HG02840 (cell line): Measurements from ENCODE around the gene TIMP2.
"Not testable (repeated sequence)": the region's sequence is repeated elsewhere in the genome, so short reads cannot be mapped to it uniquely, and the experiment has no call there.

Experiments
- ATAC-seq: cut with Tn5 transposase; IDR thresholded peaks from one replicate; pipeline ENCODE4 v1.9.1; 2021; ENCODE audit warnings: mild to moderate bottlenecking, moderate library complexity, moderate number of reproducible peaks; ENCODE audit not compliant: unreplicated experiment, low FRiP score

The TIMP2 gene

GRCh38 chr17:78957128-78957527 is 31.9 kb upstream of the TIMP2 start:
- ATAC-seq = no peak

GRCh38 chr17:78956254-78956653 is 31.1 kb upstream of the TIMP2 start:
- no peak for ATAC-seq

DNA sequence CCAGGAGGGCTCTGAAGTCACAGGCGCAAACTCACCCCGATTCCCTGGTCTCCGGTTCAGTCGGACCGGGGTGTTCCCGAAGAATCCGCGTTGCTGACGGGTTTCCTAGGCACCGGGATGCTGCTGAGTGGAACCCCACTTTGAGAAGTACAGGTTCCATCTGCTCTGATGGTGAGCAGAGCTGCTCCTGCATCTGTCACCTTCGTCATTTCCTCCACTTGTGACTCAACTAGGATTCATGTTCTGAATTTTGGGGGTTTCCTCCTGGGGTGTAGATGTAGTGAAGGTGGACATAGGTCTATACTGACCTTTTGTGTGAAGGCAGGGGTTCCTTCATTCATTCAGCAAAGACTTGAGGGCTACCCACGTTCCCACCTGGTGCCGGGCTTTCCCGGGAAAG is 29.5 kb upstream of the TIMP2 start:
- ATAC-seq = no peak

DNA sequence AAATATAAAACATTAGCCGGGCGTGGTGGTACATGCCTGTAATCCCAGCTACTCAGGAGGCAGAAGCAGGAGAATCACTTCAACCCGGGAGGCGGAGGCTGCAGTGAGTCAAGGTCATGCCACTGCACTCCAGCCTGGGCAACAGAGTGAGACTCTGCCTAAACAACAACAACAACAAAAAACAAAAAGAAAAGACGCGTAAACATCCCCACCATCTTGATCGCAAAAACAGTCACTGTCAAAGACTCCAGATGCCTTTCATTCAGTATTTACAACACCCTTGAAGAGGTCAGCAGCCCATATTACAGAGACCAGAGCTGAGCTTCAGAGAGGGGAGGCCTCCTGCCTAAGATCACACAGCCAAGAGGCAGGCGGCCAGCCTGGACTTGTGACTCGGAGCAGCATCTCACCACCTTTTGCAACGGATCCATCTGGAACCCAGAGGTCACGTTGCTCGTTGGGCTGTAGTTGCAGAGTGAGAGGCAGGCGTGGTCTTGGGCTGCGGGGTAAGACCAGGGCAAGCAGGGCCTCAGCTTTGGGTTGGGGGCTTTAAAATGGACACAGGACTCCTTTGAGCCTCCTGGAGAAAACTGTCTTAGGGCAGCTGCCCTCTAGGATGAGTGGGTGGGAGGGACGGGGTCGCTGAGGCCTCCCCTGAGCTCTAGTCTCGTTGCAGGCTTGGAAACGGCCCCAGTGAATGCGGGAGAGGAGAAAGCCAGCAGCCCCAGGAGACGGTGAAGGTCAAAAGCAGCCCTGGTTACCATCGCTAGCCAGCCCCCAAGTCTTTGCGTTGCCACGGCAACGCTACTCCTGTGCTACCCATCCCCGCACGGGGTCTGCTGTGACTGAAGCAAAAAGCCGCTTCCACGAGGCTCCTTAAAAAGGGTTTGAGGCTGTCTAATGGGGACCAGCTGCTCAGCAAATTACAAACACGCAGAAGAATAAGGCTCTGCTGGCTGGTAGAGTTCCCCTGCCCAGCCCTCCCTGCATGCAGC is 28.5 kb upstream of the TIMP2 start:
- ATAC-seq = no peak

GRCh38 chr17:78952706-78953105 is 27.5 kb upstream of the TIMP2 start:
- ATAC-seq = no peak

DNA sequence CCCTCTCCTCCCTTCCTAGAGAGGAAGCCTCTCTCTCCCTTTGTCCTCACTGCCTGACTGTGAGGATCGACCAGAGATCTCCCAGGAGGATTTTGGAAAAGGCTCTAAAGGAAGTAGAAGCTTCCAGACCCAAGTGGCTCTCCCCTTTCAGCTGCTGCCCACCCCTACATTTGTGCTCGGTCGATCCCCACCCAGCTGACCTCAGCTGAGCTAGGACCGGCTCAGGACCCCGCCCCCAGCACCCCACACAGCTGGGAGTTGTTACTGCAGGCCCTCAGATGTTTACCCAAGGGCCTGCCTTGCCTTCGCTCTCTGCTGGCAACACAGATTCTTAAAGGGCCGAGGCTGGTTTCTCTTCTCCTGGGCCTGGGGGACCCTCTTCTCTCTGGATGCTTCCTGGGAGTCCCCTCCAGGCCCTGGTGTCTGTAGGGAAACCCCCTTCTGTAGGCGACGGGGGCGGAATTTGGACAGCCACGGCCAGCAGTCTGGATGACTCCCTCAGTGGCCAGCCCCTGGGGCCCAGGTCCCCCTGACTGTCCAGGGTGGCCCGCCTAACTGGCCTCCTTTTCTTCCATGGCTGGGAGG is 26.9 kb upstream of the TIMP2 start:
- no peak for ATAC-seq

DNA sequence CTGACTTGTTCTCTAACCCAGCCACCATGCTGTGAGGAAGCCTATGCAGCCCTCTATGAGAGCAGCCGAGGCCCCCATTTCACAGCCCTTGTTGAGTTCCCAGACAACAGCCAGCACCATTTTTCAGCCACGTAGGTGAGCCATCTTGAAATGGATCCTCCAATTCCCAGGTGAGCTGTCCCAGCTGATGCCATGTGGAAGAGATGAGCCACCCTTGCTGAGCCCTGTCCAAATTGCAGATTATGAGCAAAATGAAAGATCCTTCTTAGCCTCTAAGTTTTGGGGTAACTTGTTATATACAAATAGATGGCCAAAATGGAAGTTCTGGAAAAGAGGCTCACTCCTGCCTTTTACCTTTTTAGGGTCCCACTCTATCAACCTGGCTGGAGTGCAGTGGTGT is 25.7 kb upstream of the TIMP2 start:
- ATAC-seq = no peak

DNA sequence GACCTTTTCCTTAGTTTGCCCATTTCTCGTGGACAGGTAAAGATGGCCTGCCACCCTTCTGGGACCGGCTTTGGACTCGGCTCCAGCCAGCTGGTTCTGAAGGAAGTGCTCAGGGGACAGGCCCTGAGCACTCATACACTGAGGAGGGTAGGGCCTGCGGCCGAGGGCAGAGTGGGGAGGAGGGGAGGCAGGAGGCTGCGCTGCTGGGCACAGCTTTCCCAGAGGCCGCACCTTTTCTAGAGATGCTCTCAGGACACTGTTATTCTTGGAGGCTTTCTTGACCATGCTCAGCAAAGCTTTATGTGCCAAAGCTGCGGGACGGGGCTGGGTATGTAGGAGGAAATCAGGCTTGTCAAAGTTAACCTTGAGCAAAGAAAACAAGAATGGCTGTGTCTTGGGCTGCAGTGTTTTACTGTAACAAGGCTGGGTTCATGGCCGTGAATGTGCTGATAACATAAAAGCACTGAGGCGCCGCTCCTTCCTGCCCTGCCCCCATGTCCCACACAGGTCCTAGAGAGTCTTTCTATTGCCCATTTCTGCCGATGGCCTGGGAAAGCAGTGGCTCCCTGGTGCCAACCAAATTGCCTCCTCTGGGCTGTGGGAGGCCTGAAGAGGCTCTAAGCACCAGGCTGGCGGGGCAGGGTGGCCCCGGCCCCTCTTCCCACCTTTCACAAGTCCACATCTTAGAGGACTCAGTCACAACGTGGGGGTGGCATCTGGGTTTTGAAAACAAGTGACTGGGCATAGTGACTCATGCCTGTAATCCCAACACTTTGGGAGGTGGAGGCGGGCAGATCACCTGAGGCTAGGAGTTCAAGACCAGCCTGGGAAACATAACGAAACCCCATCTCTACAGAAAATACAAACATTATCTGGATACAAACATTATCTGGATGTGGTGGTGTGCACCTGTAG is 22.3 kb upstream of the TIMP2 start:
- ATAC-seq = no peak

DNA sequence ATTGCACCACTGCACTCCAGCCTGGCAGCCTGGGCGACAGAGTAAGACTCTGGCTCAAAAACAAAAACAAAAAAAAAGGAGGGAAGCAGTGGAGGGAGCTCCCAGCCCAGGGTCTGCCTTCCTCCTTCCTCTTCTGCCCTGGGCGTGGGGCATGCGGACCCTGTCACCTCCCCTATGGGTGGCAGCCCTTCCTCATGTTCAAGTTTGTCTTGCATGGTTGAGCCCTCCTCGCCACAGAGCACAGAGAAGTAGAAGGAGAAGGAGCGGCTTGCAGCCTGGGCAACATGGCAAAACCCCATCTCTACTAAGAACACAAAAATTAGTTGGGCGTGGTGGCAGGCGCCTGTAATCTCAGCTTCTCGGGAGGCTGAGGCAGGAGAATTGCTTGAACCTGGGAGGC is 21.4 kb upstream of the TIMP2 start:
- ATAC-seq = no peak

DNA sequence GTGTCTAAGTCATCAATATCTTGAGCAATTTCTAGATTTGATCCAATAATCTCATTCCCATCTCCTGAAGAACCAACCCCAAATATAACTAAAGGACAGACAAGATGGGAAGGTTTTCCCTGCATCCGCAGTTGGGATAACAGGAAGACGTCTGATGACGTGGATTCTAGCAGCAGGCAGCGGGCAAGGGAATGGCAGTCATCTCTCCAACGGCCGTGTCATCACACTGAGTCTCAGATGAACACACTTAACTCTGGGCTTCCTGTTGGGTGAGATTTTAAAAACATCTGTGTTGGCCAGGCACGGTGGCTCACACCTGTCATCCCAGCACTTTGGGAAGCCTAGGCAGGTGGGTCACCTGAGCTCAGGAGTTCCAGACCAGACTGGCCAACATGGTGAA is 20.9 kb upstream of the TIMP2 start:
- no peak for ATAC-seq

DNA sequence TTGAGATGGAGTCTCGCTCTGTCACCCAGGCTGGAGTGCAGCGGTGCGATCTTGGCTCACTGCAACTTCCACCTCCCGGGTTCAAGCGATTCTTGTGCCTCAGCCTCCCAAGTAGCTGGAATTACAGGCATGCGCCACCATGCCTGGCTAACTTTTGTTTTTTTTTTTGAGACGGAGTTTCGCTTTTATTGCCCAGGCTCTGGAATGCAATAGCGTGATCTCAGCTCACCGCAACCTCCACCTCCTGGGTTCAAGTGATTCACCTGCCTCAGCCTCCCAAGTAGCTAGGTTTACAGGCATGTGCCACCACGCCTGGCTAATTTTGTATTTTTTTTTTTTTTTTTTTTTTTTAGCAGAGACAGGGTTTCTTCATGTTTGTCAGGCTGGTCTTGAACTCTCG is 20.3 kb upstream of the TIMP2 start:
- not testable (repeated sequence) for ATAC-seq

GRCh38 chr17:78944956-78945355 is 19.8 kb upstream of the TIMP2 start:
- ATAC-seq = no peak

DNA sequence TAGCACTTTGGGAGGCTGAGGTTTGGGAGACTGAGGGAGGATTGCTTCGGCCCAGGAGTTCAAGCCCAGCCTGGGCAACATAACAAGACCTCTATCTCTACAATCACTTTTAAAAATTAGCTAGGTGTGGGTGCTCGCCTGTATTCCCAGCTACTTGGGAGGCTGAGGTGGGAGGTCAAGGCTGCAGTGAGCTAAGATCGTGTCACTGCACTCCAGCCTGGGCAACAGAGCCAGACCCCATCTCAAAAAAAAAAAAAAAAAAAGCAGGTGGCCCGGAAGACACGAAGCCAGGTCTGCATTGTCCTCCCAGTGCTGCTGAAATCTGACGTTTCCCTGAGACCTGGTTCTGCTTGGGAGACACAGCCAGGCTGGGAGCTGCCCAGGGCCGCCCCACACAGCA is 18.8 kb upstream of the TIMP2 start:
- no peak for ATAC-seq

GRCh38 chr17:78940708-78941107 is 15.5 kb upstream of the TIMP2 start:
- ATAC-seq = no peak

- no peak for ATAC-seq
Observed at GRCh38 chr17:78940258-78940657, 15.1 kb upstream of the TIMP2 start.

DNA sequence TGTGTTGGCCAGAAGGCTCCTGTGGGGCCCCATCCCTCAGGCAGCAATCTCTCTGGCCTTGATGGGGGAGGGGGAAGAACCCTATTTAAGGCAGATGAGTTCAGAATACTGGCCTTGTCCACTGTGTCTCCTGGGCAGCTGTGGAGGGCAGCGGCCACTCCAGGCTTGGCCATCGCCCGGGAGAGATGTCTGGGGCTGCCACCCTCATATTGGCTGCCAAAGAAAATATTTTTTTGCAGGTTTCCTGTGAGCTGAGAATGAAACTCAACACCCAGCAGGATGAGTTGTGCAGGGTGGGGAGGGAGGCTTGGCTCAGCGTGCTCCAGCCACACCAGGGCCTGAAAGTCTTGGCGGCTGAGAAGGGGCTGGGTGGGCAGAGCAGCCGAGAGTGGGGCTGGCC is 14.4 kb upstream of the TIMP2 start:
- ATAC-seq = no peak

GRCh38 chr17:78937561-78937960 is 12.4 kb upstream of the TIMP2 start:
- ATAC-seq = no peak

DNA sequence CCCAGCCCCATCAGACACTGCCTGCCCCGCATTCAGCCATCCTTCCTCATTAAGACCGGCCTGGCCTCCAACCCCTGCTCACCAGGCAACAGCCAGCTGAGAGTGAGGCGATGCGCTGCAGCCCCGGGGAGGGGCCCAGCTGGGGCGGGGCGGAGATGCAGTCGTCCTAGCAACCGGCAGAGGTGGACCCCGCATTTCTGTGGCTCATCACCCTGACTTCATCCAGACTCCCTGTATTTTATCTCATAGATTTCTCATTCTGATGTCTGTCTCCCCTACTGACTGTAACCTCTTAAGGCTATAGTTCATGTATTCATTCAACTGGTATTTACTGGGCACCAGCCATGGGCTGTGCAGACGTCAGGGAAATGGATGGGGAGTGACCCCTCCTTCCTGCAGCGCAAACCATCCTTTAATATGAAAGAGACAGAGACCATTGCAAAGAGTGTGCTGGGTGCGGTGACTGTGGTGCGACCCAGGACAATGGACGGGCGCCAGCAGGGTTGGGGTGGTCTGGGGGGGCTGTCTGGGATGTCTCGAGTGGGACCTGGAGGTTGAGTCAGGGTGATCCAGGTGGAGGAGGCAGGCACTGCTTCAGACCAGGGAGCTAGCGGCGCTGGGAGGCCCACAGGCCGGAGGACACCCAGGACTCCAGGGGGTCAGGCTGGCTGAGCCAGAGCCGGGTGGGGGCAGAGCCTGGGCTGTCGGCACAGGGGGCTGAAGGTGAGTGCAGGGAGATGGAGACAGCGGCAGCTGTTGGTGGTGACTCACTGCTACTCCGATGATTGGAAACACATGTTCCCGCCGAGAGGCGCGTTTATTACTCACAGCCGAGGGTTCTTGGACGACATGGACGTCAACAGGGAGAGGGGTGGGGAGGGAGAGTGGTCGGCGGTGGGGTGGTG is 10.5 kb upstream of the TIMP2 start:
- no peak for ATAC-seq

GRCh38 chr17:78934681-78935418 is 9.7 kb upstream of the TIMP2 start:
- ATAC-seq = no peak
